ENCODE results near the gene OCLN. TPM values are rescaled to one million over a fixed set of nuclear protein-coding genes. Genes with fewer than 3 reads are reported as not detected.

The OCLN gene
- total RNA-seq, 1 experiment from 2014 or later, result 77.4 TPM

DNA sequence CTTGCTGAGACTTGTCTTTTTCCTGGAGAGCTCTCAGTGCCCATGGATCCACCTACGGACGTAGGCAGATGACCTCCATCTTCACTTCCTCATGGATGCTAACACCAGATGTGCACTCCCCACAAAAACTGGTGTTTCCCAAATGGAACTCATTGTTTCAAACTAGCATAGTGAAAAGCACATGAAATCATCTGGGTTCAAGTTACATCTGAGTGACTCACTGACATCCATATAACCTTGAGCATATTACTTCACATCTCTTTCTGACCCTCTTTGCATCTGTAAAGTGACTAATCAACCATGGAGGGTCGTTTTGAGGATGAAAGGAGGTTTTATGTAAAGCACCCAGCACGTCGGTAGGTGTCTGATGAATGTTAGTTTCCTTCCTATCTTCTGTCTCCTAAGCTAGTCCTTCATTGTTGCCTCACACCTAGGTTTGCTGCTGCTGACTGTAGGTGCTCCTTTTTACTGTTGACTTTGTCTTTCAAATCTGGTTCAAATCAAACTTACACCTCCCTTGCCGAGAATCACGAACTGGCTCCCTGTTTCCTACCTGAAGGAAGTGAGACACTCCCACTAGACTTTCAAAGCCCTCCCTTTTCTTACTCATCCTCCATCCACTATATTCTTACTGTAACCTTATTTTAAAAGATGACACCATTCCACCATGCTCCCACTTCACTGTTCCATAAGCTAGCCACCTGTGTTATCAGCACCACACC, 10.3 kb downstream of the OCLN start:
- no peaks in the 10 kb centered on the region for H3K27me3 ChIP-seq (ENCODE audit: insufficient read depth, low read depth)
- ChIA-PET POLR2A (ENCODE audit: unreplicated experiment) (interaction anchor here (0.5 to 0.8 kb wide), 4 partner anchors 14 to 52 kb away, joined by 4 to 6 read pairs (median 4); no protein-coding TSS in a partner anchor), CTCF (interaction anchor here (0.6 kb wide), 1 partner anchor 49 kb away, joined by 3 read pairs; no protein-coding TSS in a partner anchor)
- TSS peak; percentile 69 for BruUV-seq (replicated peaks)
- H3K4me1 ChIP-seq (replicated peaks; ENCODE audit: insufficient read depth), result peaks cover 73% of the 10 kb centered on the region
- intact Hi-C loops (cut with micrococcal nuclease; ENCODE audit: unreplicated experiment), result loop anchor here (2.0 kb wide), 1 partner anchor 14 kb away; no protein-coding TSS in a partner anchor
- peak overlapping the region; percentile 71 for H3K4me2 ChIP-seq
- H3K4me3 ChIP-seq, result peak overlapping the region; percentile 18; the same call in 1 of the 2 replicates
- no peaks in the 10 kb centered on the region for H3K9me3 ChIP-seq (ENCODE audit: insufficient read depth, low read depth)
- no peaks in the 10 kb centered on the region for H4K20me1 ChIP-seq (ENCODE audit: insufficient read depth)
- H3K27ac ChIP-seq, result peak overlapping the region; percentile 96
- H3K79me2 ChIP-seq (ENCODE audit: low read depth), result peaks cover 93% of the 10 kb centered on the region
- TF ChIP-seq, protein P1, sequence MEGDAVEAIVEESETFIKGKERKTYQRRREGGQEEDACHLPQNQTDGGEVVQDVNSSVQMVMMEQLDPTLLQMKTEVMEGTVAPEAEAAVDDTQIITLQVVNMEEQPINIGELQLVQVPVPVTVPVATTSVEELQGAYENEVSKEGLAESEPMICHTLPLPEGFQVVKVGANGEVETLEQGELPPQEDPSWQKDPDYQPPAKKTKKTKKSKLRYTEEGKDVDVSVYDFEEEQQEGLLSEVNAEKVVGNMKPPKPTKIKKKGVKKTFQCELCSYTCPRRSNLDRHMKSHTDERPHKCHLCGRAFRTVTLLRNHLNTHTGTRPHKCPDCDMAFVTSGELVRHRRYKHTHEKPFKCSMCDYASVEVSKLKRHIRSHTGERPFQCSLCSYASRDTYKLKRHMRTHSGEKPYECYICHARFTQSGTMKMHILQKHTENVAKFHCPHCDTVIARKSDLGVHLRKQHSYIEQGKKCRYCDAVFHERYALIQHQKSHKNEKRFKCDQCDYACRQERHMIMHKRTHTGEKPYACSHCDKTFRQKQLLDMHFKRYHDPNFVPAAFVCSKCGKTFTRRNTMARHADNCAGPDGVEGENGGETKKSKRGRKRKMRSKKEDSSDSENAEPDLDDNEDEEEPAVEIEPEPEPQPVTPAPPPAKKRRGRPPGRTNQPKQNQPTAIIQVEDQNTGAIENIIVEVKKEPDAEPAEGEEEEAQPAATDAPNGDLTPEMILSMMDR (conservative IDR thresholded peaks at IDR 0.05), result no peak
- TF ChIP-seq EZH2 (IDR thresholded peaks at IDR 0.05; ENCODE audit: low read depth), result no peak
- H2AFZ ChIP-seq, result no peak overlapping the region
- no peaks in the 10 kb centered on the region for H3K9me2 ChIP-seq (ENCODE audit: insufficient read depth)
- DNase-seq, result peak; percentile 16 to 74
- H3K36me3 ChIP-seq (ENCODE audit: low read depth), result peaks cover 30% of the 10 kb centered on the region
- H3F3A ChIP-seq (ENCODE audit: insufficient read depth, low read depth), result peaks cover 48% of the 10 kb centered on the region

GRCh38 chr5:69504036-69504435, 11.4 kb downstream of the OCLN start:
- Histone ChIP-seq H3K27me3 (ENCODE audit: insufficient read depth, low read depth) (no peaks in the 10 kb centered on the region), H3F3A (ENCODE audit: insufficient read depth, low read depth) (peaks cover 48% of the 10 kb centered on the region), H3K9me3 (ENCODE audit: insufficient read depth, low read depth) (no peaks in the 10 kb centered on the region), H3K4me2 (peak overlapping the region; percentile 71), H3K4me3 (no peak overlapping the region), H3K9me2 (ENCODE audit: insufficient read depth) (no peaks in the 10 kb centered on the region), H3K79me2 (ENCODE audit: low read depth) (peaks cover 93% of the 10 kb centered on the region), H3K36me3 (ENCODE audit: low read depth) (peaks cover 40% of the 10 kb centered on the region), H2AFZ (no peak overlapping the region), H3K27ac (peak overlapping the region; percentile 96), H3K4me1 (replicated peaks; ENCODE audit: insufficient read depth) (peaks cover 62% of the 10 kb centered on the region), H4K20me1 (ENCODE audit: insufficient read depth) (no peaks in the 10 kb centered on the region)
- no TSS peak for BruUV-seq (replicated peaks)
- TF ChIP-seq EZH2 (IDR thresholded peaks at IDR 0.05; ENCODE audit: low read depth), result no peak
- TF ChIP-seq, protein P1 (conservative IDR thresholded peaks at IDR 0.05), result no peak
- POLR2A ChIA-PET (ENCODE audit: unreplicated experiment), result interaction anchor here (0.7 kb wide), 1 partner anchor 12 kb away, joined by 12 read pairs; no protein-coding TSS in a partner anchor
- DNase-seq, result no peak
- intact Hi-C loops (cut with micrococcal nuclease; ENCODE audit: unreplicated experiment), result no loop called here
- CTCF ChIA-PET, result no interaction called here

GRCh38 chr5:69505306-69505705, 12.7 kb downstream of the OCLN start:
- Histone ChIP-seq H3F3A (ENCODE audit: insufficient read depth, low read depth) (peaks cover 39% of the 10 kb centered on the region), H4K20me1 (ENCODE audit: insufficient read depth) (no peaks in the 10 kb centered on the region), H3K9me2 (ENCODE audit: insufficient read depth) (no peaks in the 10 kb centered on the region), H3K9me3 (ENCODE audit: insufficient read depth, low read depth) (no peaks in the 10 kb centered on the region), H2AFZ (no peak overlapping the region), H3K79me2 (ENCODE audit: low read depth) (peaks cover 92% of the 10 kb centered on the region), H3K27ac (no peak overlapping the region), H3K27me3 (ENCODE audit: insufficient read depth, low read depth) (no peaks in the 10 kb centered on the region), H3K4me2 (no peak overlapping the region), H3K36me3 (ENCODE audit: low read depth) (peaks cover 50% of the 10 kb centered on the region), H3K4me1 (replicated peaks; ENCODE audit: insufficient read depth) (peaks cover 51% of the 10 kb centered on the region), H3K4me3 (no peak overlapping the region)
- ChIA-PET POLR2A (ENCODE audit: unreplicated experiment) (no interaction called here), CTCF (interaction anchor here (0.6 kb wide), 1 partner anchor 1257 kb away, joined by 3 read pairs; no protein-coding TSS in a partner anchor)
- DNase-seq, result no peak
- no peak for TF ChIP-seq EZH2 (IDR thresholded peaks at IDR 0.05; ENCODE audit: low read depth)
- TF ChIP-seq, protein P1 (conservative IDR thresholded peaks at IDR 0.05), result no peak
- BruUV-seq (replicated peaks), result no TSS peak
- intact Hi-C loops (cut with micrococcal nuclease; ENCODE audit: unreplicated experiment), result no loop called here
